Liver (tissue), 9 donors: Measurements from ENCODE around the gene ATP6V1G3. TPM values are rescaled to one million over a fixed set of nuclear protein-coding genes. Genes with fewer than 3 reads are reported as not detected.

Source experiments
- DNase-seq: peaks from one replicate; pipeline ENCODE4 v3.0.0-alpha.2; 2017; ENCODE audit warnings: low spot score
- H3K27ac ChIP-seq, 2 donors: one replicate each; pipeline ENCODE4 v1.7.0; 2013; ENCODE audit warnings: inconsistent platforms in 2 of 2, low read length in 2 of 2, control low read depth in 1 of 2, low read depth in 1 of 2, mild to moderate bottlenecking in 1 of 2
- H3K27me3 ChIP-seq, 4 donors: one replicate each; pipeline versions ENCODE4 v1.6.1 to v1.7.0; 2013; ENCODE audit warnings: low read length in 3 of 4, inconsistent platforms in 1 of 4, mild to moderate bottlenecking in 1 of 4, moderate library complexity in 1 of 4; ENCODE audit not compliant: control insufficient read depth in 4 of 4, insufficient read depth in 4 of 4
- H3K36me3 ChIP-seq, 4 donors: one replicate each; pipeline versions ENCODE4 v1.6.1 to v1.7.0; 2013; ENCODE audit warnings: low read length in 3 of 4, mild to moderate bottlenecking in 3 of 4, low read depth in 1 of 4, moderate library complexity in 1 of 4; ENCODE audit not compliant: control insufficient read depth in 4 of 4, insufficient read depth in 3 of 4
- H3K4me1 ChIP-seq, 4 donors: one replicate each; pipeline versions ENCODE4 v1.6.1 to v1.7.0; 2013; ENCODE audit warnings: low read length in 3 of 4, mild to moderate bottlenecking in 3 of 4, moderate library complexity in 1 of 4; ENCODE audit not compliant: control insufficient read depth in 4 of 4, insufficient read depth in 4 of 4
- H3K4me3 ChIP-seq, 3 donors: one replicate each; pipeline versions ENCODE4 v1.6.1 to v1.7.0; 2013; ENCODE audit warnings: low read length in 3 of 3, control low read depth in 1 of 3, low read depth in 1 of 3, mild to moderate bottlenecking in 1 of 3
- H3K9ac ChIP-seq, 2 donors: one replicate each; pipeline ENCODE4 v1.7.0; 2013; ENCODE audit warnings: low read length in 2 of 2, mild to moderate bottlenecking in 2 of 2, moderate library complexity in 2 of 2, control low read depth in 1 of 2, low read depth in 1 of 2
- H3K9me3 ChIP-seq, 4 donors: one replicate each; pipeline versions ENCODE4 v1.6.1 to v1.7.0; 2013; ENCODE audit warnings: low read length in 3 of 4; ENCODE audit not compliant: control insufficient read depth in 4 of 4
- ATF3 ChIP-seq: IDR thresholded peaks from 2 replicates; pipeline ENCODE4 v1.6.1; 2016; ENCODE audit warnings: antibody characterized with exemption
- CTCF ChIP-seq: fragments of 150-350 bp; IDR thresholded peaks from 2 replicates; pipeline ENCODE4 v1.5.1; 2017; ENCODE audit warnings: improper control_type of control experiment, low read depth, low read length; ENCODE audit not compliant: missing input control
- EGR1 ChIP-seq, 2 donors: IDR thresholded peaks; 2 replicates each; pipeline ENCODE4 v1.6.1; 2016 to 2018; ENCODE audit warnings: antibody characterized with exemption in 2 of 2, low read depth in 2 of 2
- FOXA2 ChIP-seq: IDR thresholded peaks from 2 replicates; pipeline ENCODE4 v1.6.1; 2016; ENCODE audit warnings: antibody characterized with exemption
- GABPA ChIP-seq, 2 donors: IDR thresholded peaks in 1 of 2; conservative IDR thresholded peaks in 1 of 2; 2 replicates each; pipeline ENCODE4 v1.6.1; 2016; ENCODE audit warnings: antibody characterized with exemption in 2 of 2, mild to moderate bottlenecking in 1 of 2, moderate library complexity in 1 of 2
- HNF4A ChIP-seq, 2 donors: conservative IDR thresholded peaks; 2 replicates each; pipeline ENCODE4 v1.6.1; 2016; ENCODE audit warnings: antibody characterized with exemption in 2 of 2, mild to moderate bottlenecking in 2 of 2
- HNF4G ChIP-seq: IDR thresholded peaks from 2 replicates; pipeline ENCODE4 v1.6.1; 2016; ENCODE audit warnings: antibody characterized with exemption
- JUND ChIP-seq, 2 donors: IDR thresholded peaks; 2 replicates each; pipeline ENCODE4 v1.6.1; 2016; ENCODE audit warnings: antibody characterized with exemption in 2 of 2
- MAX ChIP-seq: IDR thresholded peaks from 2 replicates; pipeline ENCODE4 v1.6.1; 2016; ENCODE audit warnings: antibody characterized with exemption
- NR2F2 ChIP-seq: IDR thresholded peaks from 2 replicates; pipeline ENCODE4 v1.6.1; 2016; ENCODE audit warnings: antibody characterized with exemption
- RAD21 ChIP-seq, 2 donors: IDR thresholded peaks; 2 replicates each; pipeline ENCODE4 v1.6.1; 2016; ENCODE audit warnings: antibody characterized with exemption in 2 of 2, mild to moderate bottlenecking in 2 of 2
- REST ChIP-seq: IDR thresholded peaks from 2 replicates; pipeline ENCODE4 v1.6.1; 2016; ENCODE audit warnings: antibody characterized with exemption, mild to moderate bottlenecking
- RXRA ChIP-seq, 2 donors: IDR thresholded peaks; 2 replicates each; pipeline ENCODE4 v1.6.1; 2017 to 2018; ENCODE audit warnings: antibody characterized with exemption in 2 of 2, mild to moderate bottlenecking in 1 of 2
- SP1 ChIP-seq: IDR thresholded peaks from 2 replicates; pipeline ENCODE4 v1.6.1; 2018; ENCODE audit warnings: antibody characterized with exemption, mild to moderate bottlenecking
- TAF1 ChIP-seq: conservative IDR thresholded peaks from 2 replicates; pipeline ENCODE4 v1.6.1; 2016; ENCODE audit warnings: antibody characterized with exemption, mild to moderate bottlenecking
- YY1 ChIP-seq: IDR thresholded peaks from 2 replicates; pipeline ENCODE4 v1.6.1; 2016; ENCODE audit warnings: antibody characterized with exemption, mild to moderate bottlenecking
- ZBTB33 ChIP-seq: IDR thresholded peaks from 2 replicates; pipeline ENCODE4 v1.6.1; 2016; ENCODE audit warnings: antibody characterized with exemption
- WGBS: extraction: QIAGEN DNeasy Blood & Tissue Kit; methylation state at CpG from one replicate; pipeline ENCODE4 v1.1.7; 2013; 5-methylcytosine and 5-hydroxymethylcytosine counted together
- polyA plus RNA-seq, 2 donors: library from polyadenylated mRNA; stranded (reverse) in 1 of 2; unstranded in 1 of 2; fragments of 200-250 nt in 1 of 2; fragments of >200 nt in 1 of 2; fragmentation: Nextera tagmentation in 1 of 2; extraction: Ambion mirVana in 1 of 2; gene quantifications; one replicate each; pipeline versions ENCODE4 v1.2.1 to v1.2.3, GENCODE V29; 2013 to 2015
- total RNA-seq, 2 donors: library from RNA; depleted of rRNA; stranded (reverse); fragments of >200 nt; gene quantifications; one replicate each; pipeline ENCODE4 v1.2.3, GENCODE V29; 2014
- donor health status: healthy.
- donor health status: healthy.
- donor health status: healthy.
- donor health status: healthy.
- donor health status: healthy.

Gene ATP6V1G3
- total and polyA plus RNA-seq, 4 donors = not detected

GRCh38 chr1:198560161-198560560 is 19.7 kb upstream of the ATP6V1G3 start:
- Histone ChIP-seq H3K9ac (no peak overlapping the region), H3K9me3 (no peaks in the 10 kb centered on the region), H3K4me3 (no peak overlapping the region), H3K4me1 (no peaks in the 10 kb centered on the region), H3K27ac (no peak overlapping the region), H3K36me3 (no peaks in the 10 kb centered on the region), H3K27me3 (no peaks in the 10 kb centered on the region)
- no peak for DNase-seq
- 40% methylated on average over 2 of the region's 2 CpGs for WGBS
- no peak for TF ChIP-seq HNF4A (conservative IDR thresholded peaks at IDR 0.05)
- TF ChIP-seq RXRA (IDR thresholded peaks at IDR 0.05) = no peak
- TF ChIP-seq RAD21 (IDR thresholded peaks at IDR 0.05) = no peak
- no peak for TF ChIP-seq HNF4G
- no peak for TF ChIP-seq ZBTB33
- TF ChIP-seq GABPA (IDR thresholded peaks at IDR 0.05 in 1 of 2, conservative IDR thresholded peaks at IDR 0.05 in 1 of 2) = no peak
- no peak for TF ChIP-seq CTCF
- TF ChIP-seq JUND (IDR thresholded peaks at IDR 0.05) = no peak
- TF ChIP-seq EGR1 (IDR thresholded peaks at IDR 0.05; ENCODE audit: low read depth in 2 of 2) = no peak
- no peak for TF ChIP-seq REST
- no peak for TF ChIP-seq FOXA2
- TF ChIP-seq ATF3 = no peak
- no peak for TF ChIP-seq SP1
- TF ChIP-seq MAX = no peak
- TF ChIP-seq YY1 = no peak
- TF ChIP-seq TAF1 = no peak

GRCh38 chr1:198559362-198559761 is 18.9 kb upstream of the ATP6V1G3 start:
- no peak for DNase-seq
- no peak overlapping the region for H3K9ac ChIP-seq
- no peak overlapping the region for H3K27ac ChIP-seq
- TF ChIP-seq EGR1 (IDR thresholded peaks at IDR 0.05; ENCODE audit: low read depth in 2 of 2) (no peak), NR2F2 (no peak), FOXA2 (no peak), ZBTB33 (no peak), SP1 (no peak), YY1 (no peak), REST (no peak), ATF3 (no peak), TAF1 (no peak), MAX (no peak)
- H3K36me3 ChIP-seq = no peaks in the 10 kb centered on the region
- no peaks in the 10 kb centered on the region for H3K27me3 ChIP-seq
- H3K4me1 ChIP-seq = no peaks in the 10 kb centered on the region
- no peaks in the 10 kb centered on the region for H3K9me3 ChIP-seq
- no peak overlapping the region for H3K4me3 ChIP-seq
